HG03378 (cell line): Measurements from ENCODE around the gene NID2.

Source experiments
- ATAC-seq: cut with Tn5 transposase; IDR thresholded peaks from one replicate; pipeline ENCODE4 v1.9.1; 2021; ENCODE audit warnings: mild to moderate bottlenecking, moderate library complexity; ENCODE audit not compliant: unreplicated experiment

NID2 gene

DNA sequence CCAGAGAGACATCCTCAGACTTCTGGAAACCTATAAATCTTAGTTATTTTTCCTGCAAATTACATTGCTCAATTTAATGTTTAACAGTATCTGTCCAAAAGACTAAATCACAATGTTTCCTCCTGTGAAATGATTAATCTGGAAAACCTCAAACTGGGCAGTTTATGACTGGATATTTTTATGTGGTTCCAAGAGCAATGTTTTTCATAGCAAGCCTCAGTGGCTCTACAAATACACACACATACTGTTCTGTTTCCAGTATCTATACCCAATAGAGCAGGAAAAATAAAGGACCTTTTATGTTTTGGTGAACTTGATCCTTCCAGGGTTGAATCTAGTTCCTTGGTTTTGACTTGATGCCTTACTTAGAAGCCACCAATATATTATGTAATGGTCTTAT, 9.2 kb downstream of the NID2 start:
- ATAC-seq: no peak

GRCh38 chr14:52058341-52058740, 10.5 kb downstream of the NID2 start:
- ATAC-seq: no peak

DNA sequence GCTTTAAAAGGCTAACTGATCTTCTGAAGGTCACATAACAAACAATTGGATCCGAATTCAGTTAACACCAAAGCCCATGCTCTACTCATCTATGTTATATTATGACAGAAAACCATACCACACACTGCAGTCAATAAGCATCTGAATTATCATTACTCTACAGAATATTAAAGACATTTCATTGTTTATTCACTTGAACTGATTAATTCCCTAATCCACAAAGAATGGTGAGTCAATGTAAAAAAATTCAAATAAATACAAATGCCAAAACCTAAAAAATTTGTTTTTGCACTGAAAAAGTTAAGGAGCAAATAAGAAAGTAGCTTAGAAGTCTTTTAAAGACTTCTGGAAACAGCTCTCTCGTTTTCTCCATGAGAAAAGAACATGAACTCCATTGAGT, 13.7 kb downstream of the NID2 start:
- ATAC-seq: no peak

DNA sequence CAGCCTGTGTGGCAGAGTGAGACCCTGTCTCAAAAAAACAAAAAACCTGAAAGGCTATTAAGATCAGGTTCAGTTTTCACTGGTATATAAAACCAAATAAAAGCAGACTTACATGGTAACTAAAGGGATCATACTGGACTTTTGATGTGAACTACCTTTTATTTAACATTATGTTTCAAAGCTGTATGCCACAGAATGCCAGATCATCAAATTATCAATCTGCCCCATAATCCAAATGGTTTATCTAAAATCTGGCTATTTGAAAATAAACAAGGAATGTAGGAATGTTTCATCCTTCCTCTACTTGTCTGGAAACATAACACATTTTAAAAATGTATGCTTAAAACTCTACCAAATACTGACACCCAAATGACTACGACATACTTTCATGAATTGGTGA, 14.2 kb downstream of the NID2 start:
- no peak for ATAC-seq

DNA sequence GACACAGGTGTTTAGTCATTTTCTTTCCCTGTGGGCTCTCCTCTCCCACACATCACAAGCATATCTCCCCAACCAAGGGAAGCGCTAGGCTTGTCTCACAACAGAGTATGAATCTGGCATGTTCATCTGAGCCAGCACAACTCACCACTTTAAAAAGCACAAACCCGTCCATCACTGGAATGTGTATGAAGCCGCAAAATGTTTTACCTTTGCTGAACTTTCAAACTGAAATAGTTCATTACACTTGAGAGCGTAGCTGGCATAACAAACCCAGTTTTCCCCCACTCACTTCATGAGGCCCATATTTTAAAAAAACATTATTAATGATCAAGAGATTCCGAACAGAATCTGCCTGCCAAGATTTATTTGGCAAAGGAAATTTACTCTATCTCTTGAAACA, 15.8 kb downstream of the NID2 start:
- no peak for ATAC-seq

DNA sequence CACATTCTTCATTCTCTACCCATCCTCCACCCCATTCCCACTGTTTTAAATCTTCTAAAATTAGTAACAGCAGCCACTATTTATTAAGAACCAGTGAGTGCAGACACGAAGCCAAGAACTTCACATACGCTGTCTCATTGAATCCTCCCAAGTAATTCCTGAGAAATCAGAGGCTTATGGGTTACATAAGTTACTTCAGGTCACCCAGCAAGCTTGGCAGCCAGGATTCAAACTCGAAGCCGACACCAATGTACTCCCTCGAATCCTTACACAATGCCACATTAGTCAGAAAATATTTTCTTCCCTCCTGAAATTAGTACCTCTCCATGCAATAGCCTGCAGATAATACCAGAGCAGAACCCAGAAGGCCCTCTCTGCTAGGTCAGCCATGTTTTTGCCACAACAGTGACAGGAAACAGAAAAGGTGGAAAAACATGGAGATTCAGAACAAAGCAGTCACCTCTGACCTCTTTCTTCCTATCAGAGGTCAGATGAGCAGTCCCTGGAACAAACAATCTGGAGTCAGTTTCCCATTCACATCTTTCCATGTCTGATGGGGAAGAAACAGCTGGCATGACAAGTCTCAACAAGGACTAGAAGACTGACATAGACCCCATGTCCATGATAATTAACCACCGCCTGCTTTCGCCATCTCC, 16.4 kb downstream of the NID2 start:
- ATAC-seq: no peak

GRCh38 chr14:52051871-52052270, 17.0 kb downstream of the NID2 start:
- ATAC-seq: no peak

- no peak for ATAC-seq
Observed at GRCh38 chr14:52051251-52051650, 17.6 kb downstream of the NID2 start.

DNA sequence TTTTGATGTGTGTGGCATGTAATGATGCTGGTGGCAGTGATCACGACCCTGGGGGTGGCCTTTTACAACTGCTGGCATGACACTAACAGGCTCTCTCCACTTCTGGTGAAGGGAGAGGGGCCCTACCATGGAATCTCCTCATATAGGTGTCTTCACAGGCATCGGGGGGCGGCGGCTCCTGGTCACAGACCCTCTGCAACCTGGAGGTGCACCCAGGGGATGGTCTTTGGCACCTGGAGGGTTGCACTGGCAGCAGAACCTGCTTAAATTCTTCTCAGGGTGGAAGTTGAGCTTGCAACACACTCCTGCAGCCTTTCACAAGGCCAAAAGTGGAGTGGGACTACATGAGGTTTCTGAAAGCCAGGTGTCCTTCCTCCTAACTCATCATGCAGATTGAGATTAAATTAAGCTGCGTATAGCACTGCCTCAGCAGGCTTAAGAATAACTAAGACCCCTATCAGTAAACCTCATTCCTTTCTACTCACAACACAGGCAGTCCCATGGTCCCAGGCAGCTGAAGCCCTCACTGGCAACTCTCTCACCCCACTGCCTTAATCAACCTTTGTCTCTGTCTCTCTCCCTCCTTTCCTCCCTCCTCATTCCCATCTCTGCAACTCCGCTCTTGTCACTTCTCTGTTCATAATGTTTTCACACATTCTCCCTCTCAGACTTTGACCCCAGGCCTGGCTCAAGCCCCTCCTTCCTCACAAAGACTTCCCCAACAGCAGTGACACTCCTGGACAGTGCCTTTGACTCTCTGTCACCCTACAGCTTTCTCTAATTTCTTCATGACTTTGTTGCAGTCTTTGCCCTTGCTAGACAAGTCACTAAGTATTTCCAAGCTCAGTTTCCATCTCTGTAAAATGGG, 18.9 kb downstream of the NID2 start:
- no peak for ATAC-seq

DNA sequence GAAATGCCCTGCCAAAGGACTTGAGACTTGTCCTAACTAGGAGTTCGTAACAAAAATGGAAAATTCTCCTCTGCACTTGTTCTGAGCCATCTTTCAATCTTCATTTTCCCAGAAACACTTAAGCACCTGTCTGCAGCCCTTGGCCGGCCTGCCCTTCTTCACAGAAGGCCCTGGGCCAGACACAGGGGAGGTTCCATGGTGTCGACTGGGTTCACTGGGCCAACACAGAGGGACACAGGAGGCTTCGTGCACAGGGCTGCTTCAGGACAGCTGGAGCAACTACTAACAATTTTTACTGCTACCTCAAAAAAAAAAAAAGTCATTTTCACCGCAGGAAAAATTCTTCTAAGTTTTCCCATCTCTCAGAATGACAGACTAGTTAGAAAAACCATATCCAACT, 19.6 kb downstream of the NID2 start:
- no peak for ATAC-seq

DNA sequence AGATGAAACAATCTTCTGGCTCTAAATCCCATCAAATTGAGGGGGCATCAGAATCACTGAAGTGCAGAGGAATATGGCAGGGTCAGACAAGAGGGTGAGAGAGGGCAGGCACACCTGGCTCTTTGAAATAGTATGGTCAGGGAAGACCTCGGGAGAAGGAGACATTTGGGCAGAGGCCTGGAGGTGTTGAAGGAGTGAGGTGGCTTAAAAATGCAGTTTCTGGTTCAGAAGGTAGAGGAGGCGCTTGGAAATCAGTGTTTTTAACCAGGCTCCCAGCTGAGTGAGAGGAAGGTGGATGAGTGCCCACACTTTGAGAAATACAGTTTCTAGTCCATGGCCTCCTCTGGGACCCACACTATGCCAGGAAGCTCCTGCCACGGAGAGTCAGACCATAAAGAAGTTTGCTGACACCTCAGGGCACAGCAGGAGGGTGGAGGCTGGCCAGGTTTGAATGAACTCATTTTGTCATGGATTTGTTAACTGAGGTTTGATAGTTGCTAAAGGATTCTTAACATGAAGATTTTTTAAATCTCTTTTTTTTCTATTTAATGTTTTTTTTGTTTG, 20.1 kb downstream of the NID2 start:
- no peak for ATAC-seq

DNA sequence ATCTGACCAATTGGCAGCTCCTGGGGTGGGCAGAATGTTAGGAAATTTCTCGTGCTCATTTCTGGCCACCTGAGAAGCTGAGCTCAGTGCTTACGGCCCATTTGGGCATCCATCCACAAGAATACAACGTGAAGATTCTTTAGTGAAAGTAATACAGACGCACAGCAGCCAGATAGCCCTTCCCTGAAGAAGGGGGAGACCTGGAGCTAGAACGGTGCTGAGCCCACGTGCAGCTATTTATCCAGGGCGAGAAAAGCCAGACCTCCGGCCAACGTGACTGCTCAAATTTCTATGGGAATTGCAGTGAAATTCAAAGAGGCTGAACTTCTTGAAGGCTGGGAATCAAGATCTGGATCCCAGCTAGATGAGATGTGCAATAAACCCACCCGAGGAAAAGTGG, 20.7 kb downstream of the NID2 start:
- no peak for ATAC-seq

DNA sequence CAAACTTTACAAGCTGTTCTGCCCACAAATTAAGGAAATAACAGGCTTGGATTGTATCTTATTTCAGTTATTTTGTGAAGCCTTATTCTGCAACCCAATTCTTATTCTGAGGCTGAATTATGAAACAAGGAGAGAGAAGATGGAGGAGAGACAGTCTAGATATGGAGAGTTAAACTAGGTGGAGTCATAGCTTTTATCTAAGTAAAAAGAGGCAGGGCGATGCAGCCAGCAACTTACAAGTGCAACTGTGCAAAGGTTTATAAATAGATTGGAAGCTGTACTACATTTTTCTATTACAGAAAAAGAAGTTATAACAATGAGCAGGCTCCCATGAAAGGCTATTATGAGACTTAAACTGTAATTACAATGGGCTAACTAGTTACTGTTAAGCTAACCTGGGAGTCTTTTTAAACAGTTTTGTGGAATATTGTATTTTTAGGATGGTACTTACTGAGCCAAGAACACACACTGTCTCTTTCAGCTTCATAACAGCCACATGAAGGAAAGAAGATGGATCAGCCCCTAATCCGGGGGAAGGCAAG, 22.4 kb downstream of the NID2 start:
- ATAC-seq: no peak

DNA sequence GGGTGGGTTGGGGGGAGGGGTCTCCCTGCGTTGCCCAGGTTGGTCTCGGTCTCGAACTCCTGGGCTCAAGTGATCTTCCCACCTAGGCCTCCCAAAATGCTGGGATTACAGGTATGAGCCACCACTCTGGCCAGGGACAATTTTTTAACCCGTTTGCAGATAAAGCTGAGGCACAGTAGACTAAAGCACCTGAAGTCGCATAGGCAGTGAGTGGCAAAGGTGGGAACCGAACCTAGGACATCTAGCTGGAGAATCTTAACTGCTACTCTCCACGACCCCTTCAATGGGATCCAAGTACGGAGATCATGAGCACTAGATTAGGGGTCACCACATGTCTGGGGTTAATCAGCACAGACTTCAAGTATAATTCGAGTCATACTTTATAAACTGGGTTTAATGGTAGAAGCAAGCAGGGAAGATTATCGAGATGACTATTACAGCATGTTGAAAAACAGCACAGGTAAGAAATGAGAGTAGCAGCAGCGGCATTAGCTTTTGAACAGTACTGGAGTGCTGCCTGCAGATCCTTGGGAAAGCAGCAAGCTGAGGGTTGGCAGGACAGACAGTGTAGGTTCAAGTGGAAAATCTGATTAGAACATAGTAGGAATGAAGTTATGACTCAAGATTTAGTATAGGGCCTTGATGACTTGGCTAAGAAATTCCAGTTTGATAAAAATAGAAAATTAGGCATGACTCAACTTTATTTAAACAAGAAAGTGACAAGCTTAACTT, 23.9 kb downstream of the NID2 start:
- ATAC-seq: no peak

- no peak for ATAC-seq
Observed at GRCh38 chr14:52043690-52044089, 25.2 kb downstream of the NID2 start.

- ATAC-seq: no peak
Observed at GRCh38 chr14:52042371-52043289, 26.2 kb downstream of the NID2 start.

- no peak for ATAC-seq
Observed at GRCh38 chr14:52040598-52040997, 28.3 kb downstream of the NID2 start.

DNA sequence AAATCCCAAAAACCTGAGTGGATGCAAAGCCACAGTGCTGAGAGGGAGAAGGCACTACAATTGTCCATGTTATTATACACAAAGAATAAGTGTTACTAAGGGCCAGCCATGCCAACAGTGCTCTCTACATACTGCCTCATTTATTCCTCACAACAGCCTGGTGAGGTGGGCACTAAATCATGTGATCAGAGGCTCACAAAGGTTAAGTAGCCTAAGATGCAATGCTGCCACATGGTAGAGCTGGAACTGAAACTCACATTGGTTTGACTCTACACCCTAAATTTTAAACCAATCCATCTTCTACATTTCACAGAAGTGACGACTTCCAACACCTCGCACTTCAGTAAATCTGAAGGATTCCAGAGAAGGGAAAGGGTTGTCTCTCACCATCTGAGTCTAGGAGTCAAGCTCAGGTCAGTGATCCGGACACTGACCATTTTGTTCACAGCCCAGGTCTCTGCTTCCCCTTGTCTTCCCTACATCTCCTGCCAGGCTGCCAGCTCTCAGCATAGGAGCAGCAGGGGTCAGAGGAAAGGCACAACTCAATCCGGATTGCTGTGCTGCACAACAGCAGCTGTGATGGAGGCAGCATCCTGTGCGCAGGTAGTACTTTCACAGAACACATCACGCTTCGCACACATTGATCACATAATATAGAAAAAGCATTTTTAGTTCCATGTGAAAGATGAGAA, 29.6 kb downstream of the NID2 start:
- ATAC-seq: no peak

DNA sequence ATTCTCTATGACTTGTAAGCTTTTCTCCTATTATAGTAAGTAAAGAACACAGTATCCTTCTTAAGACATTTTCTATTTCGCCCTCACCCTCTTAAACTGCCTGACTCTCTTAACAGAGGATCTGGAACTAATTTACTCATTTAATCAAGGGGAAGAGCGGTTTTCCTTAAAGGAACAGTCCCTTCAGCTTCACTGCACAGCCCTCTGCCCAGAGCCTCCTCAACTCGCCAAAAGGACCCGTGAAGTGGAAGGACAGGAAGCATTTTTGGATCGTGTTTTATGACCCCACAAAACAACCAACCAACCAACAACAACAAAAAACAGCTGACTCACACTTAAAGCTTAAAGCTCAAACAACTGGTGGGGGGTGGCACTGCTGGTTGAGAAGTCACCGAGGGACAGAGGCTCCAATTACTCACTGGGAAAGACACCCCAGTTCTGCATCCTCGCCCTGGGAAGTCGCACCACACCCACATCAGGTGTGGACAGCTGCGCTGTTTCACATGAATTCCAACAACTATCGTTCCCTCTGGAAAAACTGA, 35.7 kb downstream of the NID2 start:
- ATAC-seq: no peak
